Epithelial cell of proximal tubule (primary cell): Measurements from ENCODE around the gene CDK5RAP2. TPM values are rescaled to one million over a fixed set of nuclear protein-coding genes. Genes with fewer than 3 reads are reported as not detected.

Experiments
- DNase-seq: peaks from one replicate; pipeline ENCODE4 v3.0.0-alpha.2; 2011; ENCODE audit warnings: low read depth
- H3K4me3 ChIP-seq: 2 replicates; pipeline ENCODE4 v1.5.1; 2011; ENCODE audit warnings: low read depth, mild to moderate bottlenecking, low read length
- total RNA-seq: library from RNA; depleted of rRNA; stranded (reverse); fragments of >200 nt; gene quantifications from 2 replicates; pipeline ENCODE4 v1.2.3, GENCODE V29; 2015
- TF ChIP-seq, protein P1 (sequence below): conservative IDR thresholded peaks from 2 replicates; pipeline ENCODE4 v1.5.1; 2012; ENCODE audit warnings: low read depth, mild to moderate bottlenecking, low read length

The CDK5RAP2 gene
- total RNA-seq, 1 donor from 2014 or later: 38.7 TPM

- H3K4me3 ChIP-seq: no peak overlapping the region
- TF ChIP-seq, protein P1, sequence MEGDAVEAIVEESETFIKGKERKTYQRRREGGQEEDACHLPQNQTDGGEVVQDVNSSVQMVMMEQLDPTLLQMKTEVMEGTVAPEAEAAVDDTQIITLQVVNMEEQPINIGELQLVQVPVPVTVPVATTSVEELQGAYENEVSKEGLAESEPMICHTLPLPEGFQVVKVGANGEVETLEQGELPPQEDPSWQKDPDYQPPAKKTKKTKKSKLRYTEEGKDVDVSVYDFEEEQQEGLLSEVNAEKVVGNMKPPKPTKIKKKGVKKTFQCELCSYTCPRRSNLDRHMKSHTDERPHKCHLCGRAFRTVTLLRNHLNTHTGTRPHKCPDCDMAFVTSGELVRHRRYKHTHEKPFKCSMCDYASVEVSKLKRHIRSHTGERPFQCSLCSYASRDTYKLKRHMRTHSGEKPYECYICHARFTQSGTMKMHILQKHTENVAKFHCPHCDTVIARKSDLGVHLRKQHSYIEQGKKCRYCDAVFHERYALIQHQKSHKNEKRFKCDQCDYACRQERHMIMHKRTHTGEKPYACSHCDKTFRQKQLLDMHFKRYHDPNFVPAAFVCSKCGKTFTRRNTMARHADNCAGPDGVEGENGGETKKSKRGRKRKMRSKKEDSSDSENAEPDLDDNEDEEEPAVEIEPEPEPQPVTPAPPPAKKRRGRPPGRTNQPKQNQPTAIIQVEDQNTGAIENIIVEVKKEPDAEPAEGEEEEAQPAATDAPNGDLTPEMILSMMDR: no peak
- DNase-seq: no peak
These were observed 146.3 kb downstream of the CDK5RAP2 start for GRCh38 chr9:120433701-120434100.

DNA sequence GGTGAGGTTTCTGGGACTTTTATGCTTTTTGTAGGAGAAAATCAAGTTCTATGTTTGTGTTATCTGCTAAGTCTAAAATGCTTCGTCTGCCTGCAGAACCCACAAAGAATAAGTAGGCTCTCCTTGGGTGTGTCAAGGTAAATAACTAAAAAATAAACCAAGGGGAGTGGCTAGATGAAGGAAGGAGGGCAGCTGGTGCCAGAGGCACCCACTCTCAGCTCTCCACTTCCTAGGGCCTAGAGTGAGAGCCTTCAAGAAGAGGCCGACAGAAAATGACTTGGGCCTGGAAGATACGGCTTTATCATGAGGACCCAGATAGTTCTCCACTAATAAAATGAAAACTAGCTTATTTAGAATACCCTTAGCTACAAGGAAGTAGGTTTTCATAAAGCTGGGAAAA lies 147.4 kb downstream of the CDK5RAP2 start:
- no peak for DNase-seq

DNA sequence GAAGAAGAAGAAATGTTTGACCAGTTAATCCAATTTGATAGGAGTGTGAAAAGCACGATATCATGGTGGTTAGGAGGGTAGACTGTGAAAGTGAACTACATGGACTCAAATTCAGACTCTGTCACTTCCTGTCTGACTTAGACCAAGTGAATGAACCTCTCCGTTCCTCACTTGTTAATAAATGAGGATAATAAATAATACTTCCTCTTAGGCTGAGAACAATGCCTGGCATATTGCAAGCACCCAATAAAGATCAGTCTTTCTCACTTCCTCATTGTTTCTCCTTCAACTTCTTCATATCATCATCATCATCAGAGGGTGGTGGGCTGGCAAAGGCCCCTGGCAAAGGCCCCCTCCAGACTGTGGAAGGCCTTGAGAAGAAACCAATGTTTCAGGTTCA lies 148.7 kb downstream of the CDK5RAP2 start:
- TF ChIP-seq, protein P1: no peak
- no peak for DNase-seq
- H3K4me3 ChIP-seq: no peak overlapping the region

More for the DNA sequence above, 147.4 kb downstream of the CDK5RAP2 start:
- TF ChIP-seq, protein P1: no peak
- H3K4me3 ChIP-seq: no peak overlapping the region

DNA sequence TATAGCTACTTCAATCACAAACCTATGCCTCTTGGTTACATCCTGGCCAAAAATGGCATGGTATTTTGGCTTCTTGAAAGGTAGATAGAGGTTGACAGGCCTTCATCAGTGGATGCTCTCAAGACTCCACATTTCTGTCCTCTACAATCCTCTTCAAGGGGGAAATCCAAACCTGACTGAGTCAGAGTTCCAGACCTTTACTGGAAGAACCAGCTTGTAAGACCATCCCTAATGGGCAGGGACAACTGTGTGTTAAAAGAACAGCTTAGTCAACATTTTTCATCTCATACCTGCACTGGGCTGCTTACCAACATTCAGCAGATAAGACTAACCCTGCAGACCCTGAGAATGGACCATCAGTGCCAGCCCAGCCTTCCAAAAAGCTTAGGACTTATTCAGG lies 155.7 kb downstream of the CDK5RAP2 start:
- no peak overlapping the region for H3K4me3 ChIP-seq
- no peak for DNase-seq

GRCh38 chr9:120423812-120424211 lies 156.2 kb downstream of the CDK5RAP2 start:
- TF ChIP-seq, protein P1: no peak
- DNase-seq: no peak
- no peak overlapping the region for H3K4me3 ChIP-seq

More for the DNA sequence above, 155.7 kb downstream of the CDK5RAP2 start:
- TF ChIP-seq, protein P1: no peak

DNA sequence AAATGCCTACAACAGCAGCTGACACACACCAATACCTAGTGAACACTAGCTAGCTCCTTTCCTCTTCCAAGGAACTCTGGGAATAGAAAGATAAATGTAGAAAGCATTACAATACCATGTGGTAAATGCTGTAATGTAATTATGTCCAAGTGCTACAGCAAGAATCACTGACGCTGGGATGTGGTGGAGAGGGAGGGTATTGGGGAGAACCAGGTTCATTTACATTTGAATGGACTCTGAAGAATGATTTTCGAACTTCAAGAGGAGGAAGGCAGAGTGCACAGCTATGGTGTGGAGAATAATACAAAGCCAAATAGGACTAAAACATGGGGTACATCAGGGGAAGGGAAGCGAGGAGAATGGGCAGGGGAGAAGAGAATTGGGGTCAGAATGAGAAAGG lies 158.0 kb downstream of the CDK5RAP2 start:
- no peak for DNase-seq
- TF ChIP-seq, protein P1: no peak
- no peak overlapping the region for H3K4me3 ChIP-seq

GRCh38 chr9:120418315-120418714 lies 161.7 kb downstream of the CDK5RAP2 start:
- DNase-seq: no peak
- TF ChIP-seq, protein P1: no peak
- no peak overlapping the region for H3K4me3 ChIP-seq
